Measurements from ENCODE around the gene SLC28A1. TPM values are rescaled to one million over a fixed set of nuclear protein-coding genes. Genes with fewer than 3 reads are reported as not detected.
"Not testable (repeated sequence)": the region's sequence is repeated elsewhere in the genome, so short reads cannot be mapped to it uniquely, and the experiment has no call there.

Gene SLC28A1
- total and polyA plus RNA-seq, 5 experiments from 2014 or later, result not detected

GRCh38 chr15:84865074-84865569 is 19.3 kb upstream of the SLC28A1 start:
- no peaks in the 10 kb centered on the region for H3K36me3 Mint-ChIP-seq
- H3K9me3 Mint-ChIP-seq, result no peaks in the 10 kb centered on the region
- H3K27me3 Mint-ChIP-seq, result no peaks in the 10 kb centered on the region
- POLR2A ChIA-PET, result interaction anchor here (0.8 kb wide), 1 partner anchor 8 kb away, joined by 3 read pairs; no protein-coding TSS in a partner anchor
- no peak overlapping the region for H3K4me3 Mint-ChIP-seq
- no peak for ATAC-seq
- no peaks in the 10 kb centered on the region for H3K4me1 Mint-ChIP-seq
- no peak for DNase-seq
- no peak overlapping the region for H3K27ac Mint-ChIP-seq

GRCh38 chr15:84868037-84868880 is 16.2 kb upstream of the SLC28A1 start:
- ATAC-seq (no peak), DNase-seq (peak in 1 of 10 donors; percentile 53)
- Mint-ChIP-seq H3K36me3 (no peaks in the 10 kb centered on the region), H3K4me1 (no peaks in the 10 kb centered on the region), H3K9me3 (no peaks in the 10 kb centered on the region), H3K27ac (no peak overlapping the region), H3K4me3 (no peak overlapping the region), H3K27me3 (no peaks in the 10 kb centered on the region)
- POLR2A ChIA-PET, result no interaction called here

GRCh38 chr15:84869510-84869909 is 15.0 kb upstream of the SLC28A1 start:
- DNase-seq, result peak in 1 of 10 donors; percentile 28
- ATAC-seq, result no peak
- POLR2A ChIA-PET, result no interaction called here

GRCh38 chr15:84871428-84871985 is 13.0 kb upstream of the SLC28A1 start:
- H3K4me1 Mint-ChIP-seq, result no peaks in the 10 kb centered on the region
- no peaks in the 10 kb centered on the region for H3K36me3 Mint-ChIP-seq
- POLR2A ChIA-PET, result no interaction called here
- no peak overlapping the region for H3K27ac Mint-ChIP-seq
- ATAC-seq (no peak), DNase-seq (no peak)
- H3K9me3 Mint-ChIP-seq, result no peaks in the 10 kb centered on the region
- no peak overlapping the region for H3K4me3 Mint-ChIP-seq
- no peaks in the 10 kb centered on the region for H3K27me3 Mint-ChIP-seq

More at GRCh38 chr15:84869510-84869909, 15.0 kb upstream of the SLC28A1 start:
- H3K27ac Mint-ChIP-seq, result no peak overlapping the region
- H3K27me3 Mint-ChIP-seq, result no peaks in the 10 kb centered on the region
- no peaks in the 10 kb centered on the region for H3K4me1 Mint-ChIP-seq
- no peaks in the 10 kb centered on the region for H3K36me3 Mint-ChIP-seq
- H3K9me3 Mint-ChIP-seq, result no peaks in the 10 kb centered on the region
- H3K4me3 Mint-ChIP-seq, result no peak overlapping the region

- peaks cover 0 to 5% (median 0%) of the 10 kb centered on the region in 4 donors for H3K4me1 Mint-ChIP-seq
- ATAC-seq, result no peak
- no peaks in the 10 kb centered on the region for H3K36me3 Mint-ChIP-seq
Measured at GRCh38 chr15:84872009-84872910, 12.2 kb upstream of the SLC28A1 start.

DNA sequence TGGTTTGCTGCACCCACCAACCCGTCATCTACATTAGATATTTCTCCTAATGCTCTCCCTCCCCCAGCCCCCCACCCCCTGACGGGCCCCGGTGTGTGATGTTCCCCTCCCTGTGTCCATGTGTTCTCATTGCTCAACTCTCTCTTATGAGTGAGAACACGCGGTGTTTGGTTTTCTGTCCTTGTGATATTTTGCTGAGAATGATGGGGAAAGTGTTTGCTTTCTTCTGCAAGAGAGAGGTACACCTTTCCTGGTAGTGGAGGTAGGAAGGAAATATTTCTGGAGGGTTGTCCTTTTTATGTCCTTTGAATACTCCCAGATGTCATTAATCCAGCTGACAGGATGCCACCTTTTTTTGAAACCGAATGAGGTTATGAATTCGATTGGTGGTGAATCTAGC is 10.5 kb upstream of the SLC28A1 start:
- POLR2A ChIA-PET, result no interaction called here
- no peaks in the 10 kb centered on the region for H3K9me3 Mint-ChIP-seq
- no peaks in the 10 kb centered on the region for H3K36me3 Mint-ChIP-seq
- no peak for DNase-seq
- H3K27me3 Mint-ChIP-seq, result no peaks in the 10 kb centered on the region
- peaks cover 0 to 5% (median 0%) of the 10 kb centered on the region in 4 donors for H3K4me1 Mint-ChIP-seq
- no peak overlapping the region for H3K4me3 Mint-ChIP-seq
- no peak for ATAC-seq
- H3K27ac Mint-ChIP-seq, result no peak overlapping the region

More at GRCh38 chr15:84872009-84872910, 12.2 kb upstream of the SLC28A1 start:
- Mint-ChIP-seq H3K4me3 (no peak overlapping the region), H3K9me3 (no peaks in the 10 kb centered on the region), H3K27me3 (no peaks in the 10 kb centered on the region), H3K27ac (no peak overlapping the region)
- peak in 1 of 10 donors; percentile 38 for DNase-seq
- POLR2A ChIA-PET, result no interaction called here

DNA sequence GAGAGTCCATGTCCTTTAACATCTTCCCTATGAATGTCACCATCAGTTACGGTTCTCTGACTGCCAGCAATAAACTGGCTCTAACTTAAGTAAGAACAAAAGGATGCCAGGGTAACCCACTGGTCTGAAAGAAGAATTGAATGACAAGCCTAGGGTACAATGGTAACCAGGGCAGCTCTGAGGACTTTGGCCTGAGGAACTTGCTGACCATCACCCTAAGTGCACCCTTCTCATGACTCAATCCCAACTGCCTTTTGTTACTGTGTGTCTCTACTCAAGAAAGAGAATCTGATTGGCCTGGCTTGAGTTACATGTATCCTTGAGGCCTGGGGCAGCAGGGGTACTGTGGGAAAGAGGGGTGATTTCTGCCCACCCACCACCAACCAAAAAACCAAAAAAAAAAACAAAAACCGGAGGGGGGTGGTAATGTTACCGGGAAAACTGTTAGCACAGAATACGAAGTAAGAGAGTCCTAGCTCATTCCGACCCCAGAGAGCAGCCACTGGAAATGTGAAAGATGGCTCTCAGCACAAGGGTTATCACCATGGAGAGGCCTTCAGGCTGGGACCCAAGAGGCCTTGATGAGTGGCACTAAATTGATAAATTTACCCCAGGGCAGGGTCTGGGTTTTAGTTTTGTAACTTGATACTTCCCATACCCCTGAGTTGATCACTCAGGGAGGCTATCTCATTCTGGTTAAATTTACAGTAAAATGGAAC is 9.3 kb upstream of the SLC28A1 start:
- POLR2A ChIA-PET, result no interaction called here
- ATAC-seq (no peak), DNase-seq (peak in 1 of 10 donors; percentile 30)
- H3K4me1 Mint-ChIP-seq, result peaks cover 0 to 5% (median 0%) of the 10 kb centered on the region in 4 donors
- H3K4me3 Mint-ChIP-seq, result no peak overlapping the region
- peak overlapping the region in 1 of 10 donors; percentile 57 for H3K27ac Mint-ChIP-seq
- no peaks in the 10 kb centered on the region for H3K36me3 Mint-ChIP-seq
- H3K9me3 Mint-ChIP-seq, result no peaks in the 10 kb centered on the region
- H3K27me3 Mint-ChIP-seq, result peaks cover 0 to 2% (median 0%) of the 10 kb centered on the region in 5 donors

- POLR2A ChIA-PET, result no interaction called here
- no peaks in the 10 kb centered on the region for H3K36me3 Mint-ChIP-seq
- H3K9me3 Mint-ChIP-seq, result no peaks in the 10 kb centered on the region
- peaks cover 0 to 2% (median 0%) of the 10 kb centered on the region in 5 donors for H3K27me3 Mint-ChIP-seq
- no peak overlapping the region for H3K4me3 Mint-ChIP-seq
- H3K27ac Mint-ChIP-seq, result no peak overlapping the region
- DNase-seq (no peak), ATAC-seq (no peak)
- peaks cover 0 to 5% (median 0%) of the 10 kb centered on the region in 4 donors for H3K4me1 Mint-ChIP-seq
Measured at GRCh38 chr15:84876269-84876668, 8.2 kb upstream of the SLC28A1 start.

DNA sequence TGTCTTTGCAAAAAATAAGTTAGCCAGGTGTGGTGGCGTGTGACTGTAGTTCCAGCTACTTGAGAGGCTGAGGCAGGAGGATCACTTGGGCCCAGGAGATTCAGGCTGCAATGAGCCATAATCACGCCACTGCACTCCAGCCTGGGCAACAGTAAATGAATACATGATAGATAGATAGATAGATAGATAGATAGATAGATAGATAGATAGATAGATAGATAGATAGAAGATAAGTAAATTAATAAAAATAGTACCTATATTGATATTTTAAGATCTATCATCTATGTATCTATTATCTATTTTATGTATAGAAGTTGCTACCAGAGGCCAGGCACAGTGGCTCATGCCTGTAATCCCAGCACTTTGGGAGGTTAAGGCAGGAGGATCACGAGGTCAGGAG is 6.8 kb upstream of the SLC28A1 start:
- H3K4me1 Mint-ChIP-seq, H3K27ac Mint-ChIP-seq, H3K36me3 Mint-ChIP-seq, H3K4me3 Mint-ChIP-seq, ATAC-seq, DNase-seq, H3K9me3 Mint-ChIP-seq, H3K27me3 Mint-ChIP-seq, POLR2A ChIA-PET: not testable (repeated sequence)

- Mint-ChIP-seq H3K27me3 (peaks cover 0 to 2% (median 0%) of the 10 kb centered on the region in 5 donors), H3K9me3 (no peaks in the 10 kb centered on the region), H3K4me3 (no peak overlapping the region), H3K4me1 (peaks cover 0 to 5% (median 0%) of the 10 kb centered on the region in 4 donors), H3K27ac (no peak overlapping the region), H3K36me3 (no peaks in the 10 kb centered on the region)
- ATAC-seq (peak; percentile 60 to 73), DNase-seq (peak; percentile 23 to 78 (median 52))
- POLR2A ChIA-PET, result no interaction called here
Measured at GRCh38 chr15:84878504-84878903, 6.0 kb upstream of the SLC28A1 start.

DNA sequence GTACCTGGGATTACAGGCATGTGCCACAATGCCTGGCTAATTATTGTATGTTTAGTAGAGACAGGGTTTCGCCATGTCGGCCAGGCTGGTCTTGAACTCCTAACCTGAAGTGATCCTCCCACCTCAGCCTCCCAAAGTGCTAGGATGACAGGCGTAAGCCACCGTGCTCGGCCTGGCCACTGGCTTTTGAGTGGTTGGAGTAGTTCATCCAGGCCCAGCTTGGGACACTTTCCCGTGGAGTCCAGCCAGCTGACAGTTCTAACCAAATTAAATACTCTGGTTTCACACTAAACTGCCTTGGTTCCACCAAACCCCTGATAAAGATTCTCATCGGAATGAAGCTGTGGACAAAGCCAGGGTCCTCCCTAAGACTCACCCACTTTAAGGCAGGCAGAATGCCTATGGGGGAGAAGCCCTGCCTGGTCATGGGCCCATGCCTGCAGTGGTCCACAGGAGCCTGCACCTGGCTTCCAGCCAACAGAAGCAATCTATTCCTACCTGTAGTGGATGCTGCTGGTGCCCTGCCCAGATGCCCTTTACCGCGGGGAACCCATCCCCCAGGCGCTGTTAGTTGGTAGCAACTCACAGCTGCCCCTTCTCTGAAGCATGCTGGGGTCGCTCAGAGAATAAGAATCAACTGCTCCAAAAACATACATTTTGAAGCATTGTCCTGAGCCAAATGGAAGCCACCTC is 5.2 kb upstream of the SLC28A1 start:
- no peak for ATAC-seq
- peak in 1 of 10 donors; percentile 43 for DNase-seq
- no peaks in the 10 kb centered on the region for H3K9me3 Mint-ChIP-seq
- H3K27ac Mint-ChIP-seq, result no peak overlapping the region
- no peaks in the 10 kb centered on the region for H3K36me3 Mint-ChIP-seq
- peaks cover 0 to 2% (median 0%) of the 10 kb centered on the region in 5 donors for H3K27me3 Mint-ChIP-seq
- POLR2A ChIA-PET, result no interaction called here
- no peak overlapping the region for H3K4me3 Mint-ChIP-seq
- H3K4me1 Mint-ChIP-seq, result peaks cover 0 to 5% (median 0%) of the 10 kb centered on the region in 4 donors

DNA sequence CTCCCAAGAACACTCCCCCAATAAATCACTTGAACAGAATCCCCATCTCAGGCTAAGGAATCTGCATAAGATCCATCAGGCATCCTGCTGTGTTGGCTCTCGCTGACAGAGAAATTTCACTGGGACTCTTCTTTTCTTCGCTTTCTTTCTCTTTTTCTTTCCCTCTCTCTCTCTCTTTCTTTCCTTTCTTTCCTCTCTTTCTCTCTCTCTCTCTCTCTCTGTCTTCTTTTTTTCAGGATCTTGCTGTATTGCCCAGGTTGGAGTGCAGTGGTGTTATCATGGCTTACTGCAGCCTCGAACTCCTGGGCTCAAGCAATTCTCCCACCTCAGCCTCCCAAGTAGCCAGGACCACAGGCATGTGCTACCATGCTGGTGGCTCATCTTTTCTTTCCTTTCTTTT is 4.5 kb upstream of the SLC28A1 start:
- ATAC-seq (no peak), DNase-seq (no peak)
- H3K9me3 Mint-ChIP-seq, result no peaks in the 10 kb centered on the region
- H3K27me3 Mint-ChIP-seq, result peaks cover 0 to 2% (median 0%) of the 10 kb centered on the region in 5 donors
- POLR2A ChIA-PET, result no interaction called here
- H3K4me3 Mint-ChIP-seq, result no peak overlapping the region
- H3K36me3 Mint-ChIP-seq, result no peaks in the 10 kb centered on the region
- peak overlapping the region in 1 of 10 donors; percentile 59 for H3K27ac Mint-ChIP-seq
- H3K4me1 Mint-ChIP-seq, result peaks cover 0 to 5% (median 0%) of the 10 kb centered on the region in 4 donors

Data from naive thymus-derived CD8-positive, alpha-beta T cell (primary cell).